Epidermal melanocyte (primary cell): ENCODE data around the gene EGR2.
"Not testable (repeated sequence)": the region's sequence is repeated elsewhere in the genome, so short reads cannot be mapped to it uniquely, and the experiment has no call there.

ENCODE experiments used
- DNase-seq: peaks from one replicate; pipeline ENCODE4 v3.0.0; 2011; ENCODE audit warnings: low spot score; ENCODE audit not compliant: insufficient read length

EGR2 gene

GRCh38 chr10:62795762-62796161 is 20.4 kb downstream of the EGR2 start:
- DNase-seq, result no peak

GRCh38 chr10:62795100-62795499 is 21.1 kb downstream of the EGR2 start:
- DNase-seq, result no peak

GRCh38 chr10:62794306-62794705 is 21.9 kb downstream of the EGR2 start:
- no peak for DNase-seq

GRCh38 chr10:62792261-62792660 is 23.9 kb downstream of the EGR2 start:
- DNase-seq, result no peak

GRCh38 chr10:62790571-62790970 is 25.6 kb downstream of the EGR2 start:
- no peak for DNase-seq

GRCh38 chr10:62790019-62790555 is 26.1 kb downstream of the EGR2 start:
- DNase-seq, result no peak

- DNase-seq, result no peak
These were observed 27.2 kb downstream of the EGR2 start for GRCh38 chr10:62788861-62789467.

- DNase-seq, result not testable (repeated sequence)
These were observed 27.9 kb downstream of the EGR2 start for GRCh38 chr10:62788285-62788684.

GRCh38 chr10:62784537-62784936 is 31.6 kb downstream of the EGR2 start:
- not testable (repeated sequence) for DNase-seq

GRCh38 chr10:62779487-62780248 is 36.5 kb downstream of the EGR2 start:
- no peak for DNase-seq

GRCh38 chr10:62778125-62778524 is 38.0 kb downstream of the EGR2 start:
- DNase-seq, result no peak

GRCh38 chr10:62772186-62772974 is 43.8 kb downstream of the EGR2 start:
- DNase-seq, result peak; percentile 50

- DNase-seq, result no peak
These were observed 46.5 kb downstream of the EGR2 start for GRCh38 chr10:62769574-62770242.

GRCh38 chr10:62766386-62766785 is 49.8 kb downstream of the EGR2 start:
- no peak for DNase-seq

GRCh38 chr10:62765726-62766125 is 50.4 kb downstream of the EGR2 start:
- no peak for DNase-seq

- no peak for DNase-seq
These were observed 52.2 kb downstream of the EGR2 start for GRCh38 chr10:62764011-62764410.

GRCh38 chr10:62763155-62763554 is 53.0 kb downstream of the EGR2 start:
- DNase-seq, result no peak
